IPS DF 4.7 (cell line): ENCODE data around the gene OR52K1.
"Not testable (repeated sequence)": the region's sequence is repeated elsewhere in the genome, so short reads cannot be mapped to it uniquely, and the experiment has no call there.

Source experiments
- DNase-seq: peaks from one replicate; pipeline ENCODE4 v3.0.0-alpha.2; 2013; ENCODE audit warnings: low spot score; ENCODE audit errors: extremely low read depth

OR52K1 gene

GRCh38 chr11:4491405-4491804 is 9.0 kb downstream of the OR52K1 start:
- not testable (repeated sequence) for DNase-seq

DNA sequence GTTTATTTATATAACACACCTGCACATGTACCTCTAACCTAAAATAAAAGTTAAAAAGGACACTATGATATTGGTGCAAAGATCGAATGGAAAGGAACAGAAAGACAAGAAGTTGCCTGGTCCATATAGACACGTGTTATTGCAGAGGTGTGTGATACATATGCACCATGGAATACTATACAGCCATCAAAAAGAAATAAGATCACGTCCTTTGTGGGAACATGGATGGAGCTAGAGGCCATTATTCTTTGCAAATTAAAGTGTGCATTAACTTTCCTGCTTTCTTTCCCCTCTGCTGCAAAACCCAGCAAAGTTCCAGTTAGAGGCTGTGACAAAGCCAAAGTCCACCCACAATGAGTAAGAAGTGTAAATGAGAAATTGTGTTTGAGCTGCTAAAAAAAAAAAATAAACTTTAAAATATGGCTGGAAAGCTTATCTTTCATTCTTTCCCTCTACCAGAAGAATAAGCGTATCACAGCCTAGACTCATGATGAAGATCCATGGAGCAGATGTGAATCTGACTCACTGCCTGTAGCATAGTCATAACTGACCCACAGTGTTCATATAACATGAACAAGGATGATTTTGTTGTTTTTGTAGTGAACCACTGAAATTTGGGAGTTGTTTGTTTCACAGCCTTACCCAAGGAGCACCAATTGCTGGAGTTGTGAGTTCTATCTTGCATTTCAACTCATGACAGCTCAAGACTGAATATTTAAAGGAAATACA is 9.6 kb downstream of the OR52K1 start:
- no peak for DNase-seq

DNA sequence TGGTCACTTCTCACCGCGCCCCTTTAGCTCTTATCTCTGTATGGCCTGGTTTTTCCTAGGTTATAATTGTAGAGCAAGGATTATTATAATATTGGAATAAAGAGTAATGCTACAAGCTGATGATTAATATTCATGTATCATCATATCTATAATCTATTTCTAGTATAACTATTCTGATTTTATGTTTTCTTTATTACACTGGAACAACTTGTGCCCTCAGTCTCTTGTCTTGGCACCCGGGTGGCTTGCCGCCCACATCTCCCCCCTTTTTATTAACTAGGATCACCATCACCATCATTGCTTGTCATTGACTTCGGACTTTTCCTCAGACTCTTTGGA is 11.0 kb downstream of the OR52K1 start:
- no peak for DNase-seq

GRCh38 chr11:4495487-4495886 is 13.0 kb downstream of the OR52K1 start:
- no peak for DNase-seq

GRCh38 chr11:4495986-4496385 is 13.5 kb downstream of the OR52K1 start:
- no peak for DNase-seq

GRCh38 chr11:4496557-4497248 is 14.3 kb downstream of the OR52K1 start:
- no peak for DNase-seq

- no peak for DNase-seq
These were observed 26.4 kb downstream of the OR52K1 start for GRCh38 chr11:4508886-4509285.

- no peak for DNase-seq
These were observed 29.1 kb downstream of the OR52K1 start for GRCh38 chr11:4511282-4512245.

- DNase-seq, result no peak
These were observed 31.8 kb downstream of the OR52K1 start for GRCh38 chr11:4514196-4514595.

- no peak for DNase-seq
These were observed 39.9 kb downstream of the OR52K1 start for GRCh38 chr11:4522339-4522738.

- no peak for DNase-seq
These were observed 40.3 kb downstream of the OR52K1 start for GRCh38 chr11:4522752-4523151.

DNA sequence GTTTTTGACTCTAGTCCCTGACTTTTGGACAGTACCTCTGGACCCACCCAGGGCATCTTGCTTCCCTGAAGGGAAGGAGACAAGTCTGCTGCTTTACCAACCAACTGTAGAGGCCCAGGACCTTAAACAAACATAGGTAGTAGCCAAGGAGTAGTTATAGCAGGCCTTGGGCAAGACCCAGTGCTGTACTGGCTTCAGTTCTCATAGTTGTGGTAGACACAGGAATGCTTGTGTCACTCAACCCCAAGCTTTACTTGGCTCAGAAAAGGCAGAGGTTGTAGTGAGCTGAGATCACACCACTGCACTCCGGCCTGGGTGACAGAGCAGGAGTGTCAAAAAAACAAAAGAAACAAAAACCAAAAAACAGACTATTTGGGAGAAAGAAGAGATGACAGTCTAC is 41.2 kb downstream of the OR52K1 start:
- no peak for DNase-seq

DNA sequence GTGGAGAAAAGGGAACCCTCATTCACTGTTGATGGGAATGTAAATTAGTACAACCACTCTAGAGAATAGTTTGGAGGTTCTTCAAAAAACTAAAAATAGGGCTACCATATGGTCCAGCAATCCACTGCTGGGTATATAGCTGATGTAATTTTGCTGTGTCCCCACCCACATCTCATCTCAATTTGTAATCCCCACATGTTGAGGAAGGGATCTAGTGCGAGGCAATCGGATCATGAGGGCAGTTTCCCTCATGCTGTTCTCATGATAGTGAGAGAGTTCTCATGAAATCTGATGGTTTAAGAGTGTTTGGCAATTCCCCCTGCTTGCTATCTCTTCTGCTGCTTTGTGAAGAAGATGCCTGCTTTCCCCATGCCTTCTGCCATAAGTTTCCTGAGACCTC is 45.5 kb downstream of the OR52K1 start:
- DNase-seq, result no peak

DNA sequence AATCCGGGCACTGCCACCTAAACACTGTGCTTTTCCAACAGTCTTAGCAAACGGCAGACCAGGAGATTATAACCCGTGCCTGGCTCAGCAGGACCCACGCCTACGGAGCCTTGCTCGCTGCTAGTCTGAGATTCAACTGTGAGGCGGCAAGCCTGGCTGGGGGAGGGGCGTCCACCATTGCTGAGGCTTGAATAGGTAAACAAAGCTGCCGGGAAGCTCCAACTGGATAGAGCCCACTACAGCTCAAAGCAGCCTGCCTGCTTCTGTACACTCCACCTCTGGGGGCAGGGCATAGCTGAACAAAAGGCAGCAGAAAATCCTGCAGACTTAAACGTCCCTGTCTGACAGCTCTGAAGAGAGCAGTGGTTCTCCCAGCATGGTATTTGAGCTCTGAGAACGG is 49.2 kb downstream of the OR52K1 start:
- not testable (repeated sequence) for DNase-seq

DNA sequence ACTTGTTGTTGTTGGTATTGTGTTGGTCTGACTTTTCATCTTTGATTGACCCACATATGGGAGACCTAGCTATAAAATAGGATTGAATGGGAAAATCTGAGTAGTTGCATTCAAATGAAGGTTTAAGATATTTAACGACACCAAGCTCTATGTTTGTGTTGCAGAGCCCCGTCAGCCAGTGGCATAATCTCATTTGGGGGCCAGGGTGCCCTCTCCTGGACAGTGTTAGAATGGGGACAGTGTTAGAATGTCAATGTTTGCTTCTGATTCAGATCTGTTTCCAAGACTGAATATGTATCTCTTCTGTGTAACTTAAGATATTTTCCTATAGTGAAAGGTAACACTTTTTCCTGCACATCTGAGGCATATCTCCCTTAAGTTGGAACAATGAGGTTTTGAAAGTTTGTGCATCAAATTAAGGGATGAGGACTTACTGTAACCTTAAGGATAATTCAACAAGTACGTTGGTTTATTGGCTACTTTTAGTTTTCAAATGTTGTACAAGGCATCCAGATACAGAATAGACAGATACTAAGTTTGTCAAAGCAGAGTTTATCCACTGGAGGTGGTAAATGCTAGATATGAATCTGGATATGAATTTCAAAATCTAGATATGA is 57.3 kb downstream of the OR52K1 start:
- DNase-seq, result no peak

- DNase-seq, result no peak
These were observed 58.6 kb downstream of the OR52K1 start for GRCh38 chr11:4541071-4541470.
